SIG-M5 treated with dmso at 0.1 percent for 504 hours (cell line): ENCODE data around the gene JAK2.
"Not testable (repeated sequence)": the region's sequence is repeated elsewhere in the genome, so short reads cannot be mapped to it uniquely, and the experiment has no call there.

ENCODE experiments used
- DNase-seq: peaks from one replicate; lab custom pipeline; 2025; ENCODE audit not compliant: unreplicated experiment; lab: John Stamatoyannopoulos, UW

Gene JAK2

GRCh38 chr9:4984621-4985385 is at the start of gene JAK2:
TSS of gene JAK2 (plus strand) at chr9:4985272. CDS start at chr9:5021988, 36,716 bp downstream.
- peak; percentile 90 for DNase-seq

- DNase-seq: no peak
Observed at GRCh38 chr9:4936277-4936676, 48.8 kb upstream of the JAK2 start.

GRCh38 chr9:4936823-4937222 is 48.2 kb upstream of the JAK2 start:
- peak; percentile 63 for DNase-seq

GRCh38 chr9:4937446-4937845 is 47.6 kb upstream of the JAK2 start:
- DNase-seq: no peak

- no peak for DNase-seq
Observed at GRCh38 chr9:4938496-4938895, 46.6 kb upstream of the JAK2 start.

GRCh38 chr9:4939118-4939561 is 45.9 kb upstream of the JAK2 start:
- DNase-seq: peak; percentile 97

GRCh38 chr9:4942042-4942691 is 42.9 kb upstream of the JAK2 start:
- peak; percentile 89 for DNase-seq

GRCh38 chr9:4943346-4943745 is 41.7 kb upstream of the JAK2 start:
- DNase-seq: no peak

- not testable (repeated sequence) for DNase-seq
Observed at GRCh38 chr9:4944431-4945211, 40.5 kb upstream of the JAK2 start.

GRCh38 chr9:4946937-4947336 is 38.1 kb upstream of the JAK2 start:
- DNase-seq: no peak

- no peak for DNase-seq
Observed at GRCh38 chr9:4955836-4956235, 29.2 kb upstream of the JAK2 start.

GRCh38 chr9:4959031-4959430 is 26.0 kb upstream of the JAK2 start:
- DNase-seq: no peak

- DNase-seq: no peak
Observed at GRCh38 chr9:4962085-4962484, 23.0 kb upstream of the JAK2 start.

- DNase-seq: no peak
Observed at GRCh38 chr9:4964540-4964939, 20.5 kb upstream of the JAK2 start.

GRCh38 chr9:4965174-4965821 is 19.8 kb upstream of the JAK2 start:
- no peak for DNase-seq

GRCh38 chr9:4967523-4967922 is 17.5 kb upstream of the JAK2 start:
- DNase-seq: no peak

GRCh38 chr9:4969130-4969529 is 15.9 kb upstream of the JAK2 start:
- no peak for DNase-seq

- peak; percentile 57 for DNase-seq
Observed at GRCh38 chr9:4970970-4971641, 14.0 kb upstream of the JAK2 start.

- no peak for DNase-seq
Observed at GRCh38 chr9:4973246-4973645, 11.8 kb upstream of the JAK2 start.

GRCh38 chr9:4973902-4974301 is 11.2 kb upstream of the JAK2 start:
- DNase-seq: no peak

- no peak for DNase-seq
Observed at GRCh38 chr9:4979239-4979638, 5.8 kb upstream of the JAK2 start.
